Neural cell (in vitro differentiated cells): ENCODE results near the gene RABGAP1L. TPM values are rescaled to one million over a fixed set of nuclear protein-coding genes. Genes with fewer than 3 reads are reported as not detected.

ENCODE experiments used
- H2AFZ ChIP-seq: fragments of 200-600, 300-800 bp; sonication (generic), shearing (Covaris generic); 2 replicates; pipeline ENCODE4 v1.6.0; 2014; ENCODE audit warnings: low read depth, mild to moderate bottlenecking, antibody characterized with exemption, low read length, moderate library complexity
- H3F3A ChIP-seq: fragments of 200-600 bp; shearing (Covaris generic); 2 replicates; pipeline ENCODE4 v1.6.1; 2016; ENCODE audit warnings: mild to moderate bottlenecking, moderate library complexity, mixed read lengths, antibody characterized with exemption, low read length; ENCODE audit not compliant: insufficient read depth, poor library complexity, severe bottlenecking
- H3K27ac ChIP-seq: fragments of 200-600, 300-800 bp; sonication (generic), shearing (Covaris generic); 2 replicates; pipeline ENCODE4 v1.5.1; 2014; ENCODE audit warnings: mild to moderate bottlenecking, low read length, moderate library complexity
- H3K27me3 ChIP-seq: fragments of 300-800, 200-600 bp; sonication (generic), shearing (Covaris generic); 2 replicates; pipeline ENCODE4 v1.6.0; 2014; ENCODE audit warnings: mild to moderate bottlenecking, low read depth, low read length, moderate library complexity; ENCODE audit not compliant: insufficient read depth
- H3K36me3 ChIP-seq: fragments of 300-800, 200-600 bp; sonication (generic), shearing (Covaris generic); 2 replicates; pipeline ENCODE4 v1.5.1; 2014; ENCODE audit warnings: mild to moderate bottlenecking, antibody characterized with exemption, low read length, moderate library complexity; ENCODE audit not compliant: insufficient read depth
- H3K4me2 ChIP-seq: fragments of 300-800, 200-600 bp; sonication (generic), shearing (Covaris generic); 2 replicates; pipeline ENCODE4 v1.6.0; 2014; ENCODE audit warnings: mild to moderate bottlenecking, low read length
- H3K4me3 ChIP-seq: fragments of 300-800, 200-600 bp; sonication (generic), shearing (Covaris generic); 2 replicates; pipeline ENCODE4 v1.5.1; 2014; ENCODE audit warnings: mild to moderate bottlenecking, low read length, moderate library complexity
- H3K79me2 ChIP-seq: fragments of 200-600 bp; shearing (Covaris generic); replicated peaks from 2 replicates; pipeline ENCODE4 v1.6.0; 2014; ENCODE audit warnings: mild to moderate bottlenecking, low read length, moderate library complexity; ENCODE audit not compliant: insufficient read depth
- H3K9ac ChIP-seq: fragments of 300-800, 200-600 bp; sonication (generic), shearing (Covaris generic); 2 replicates; pipeline ENCODE4 v1.6.1; 2016; ENCODE audit warnings: mild to moderate bottlenecking, low read length, mixed read lengths
- H3K9me2 ChIP-seq: fragments of 200-600 bp; shearing (Covaris generic); 2 replicates; pipeline ENCODE4 v1.6.1; 2016; ENCODE audit warnings: mild to moderate bottlenecking, low read length, mixed read lengths; ENCODE audit not compliant: insufficient read depth
- H3K9me3 ChIP-seq: fragments of 200-600, 300-800 bp; sonication (generic), shearing (Covaris generic); 2 replicates; pipeline ENCODE4 v1.6.1; 2016; ENCODE audit warnings: mild to moderate bottlenecking, mixed run types, low read length, moderate library complexity, mixed read lengths
- H4K20me1 ChIP-seq: fragments of 200-600 bp; shearing (Covaris generic); 2 replicates; pipeline ENCODE4 v1.6.1; 2016; ENCODE audit warnings: mild to moderate bottlenecking, mixed run types; ENCODE audit not compliant: insufficient read depth
- CTCF ChIP-seq: fragments of 450-650 bp; IDR thresholded peaks from 2 replicates; pipeline ENCODE4 v1.5.1; 2014; ENCODE audit warnings: antibody characterized with exemption, mild to moderate bottlenecking, moderate library complexity; ENCODE audit not compliant: poor library complexity, severe bottlenecking
- EP300 ChIP-seq: fragments of 450-650 bp; conservative IDR thresholded peaks from 2 replicates; pipeline ENCODE4 v1.6.1; 2014; ENCODE audit warnings: antibody characterized with exemption, mild to moderate bottlenecking, moderate library complexity; ENCODE audit not compliant: poor library complexity, severe bottlenecking
- EZH2 ChIP-seq: fragments of 200-600, 300-800 bp; shearing (Covaris generic), sonication (generic); IDR thresholded peaks from 2 replicates; pipeline ENCODE4 v1.6.1; 2014; ENCODE audit warnings: antibody characterized with exemption, low read length, borderline replicate concordance, mild to moderate bottlenecking; ENCODE audit not compliant: insufficient read depth, poor library complexity, severe bottlenecking
- MXI1 ChIP-seq: fragments of 450-650 bp; conservative IDR thresholded peaks from 2 replicates; pipeline ENCODE4 v1.6.1; 2014; ENCODE audit warnings: antibody characterized with exemption, mild to moderate bottlenecking; ENCODE audit not compliant: poor library complexity, severe bottlenecking
- POLR2AphosphoS5 ChIP-seq: IDR thresholded peaks from 2 replicates; pipeline ENCODE4 v1.6.1; 2012
- RAD21 ChIP-seq: fragments of 450-650 bp; conservative IDR thresholded peaks from 2 replicates; pipeline ENCODE4 v1.6.1; 2014; ENCODE audit warnings: antibody characterized with exemption, mild to moderate bottlenecking, moderate library complexity
- REST ChIP-seq: IDR thresholded peaks from 2 replicates; pipeline ENCODE4 v1.6.1; 2012; ENCODE audit warnings: borderline replicate concordance
- SMC3 ChIP-seq: fragments of 450-650 bp; conservative IDR thresholded peaks from 2 replicates; pipeline ENCODE4 v1.6.1; 2014; ENCODE audit warnings: antibody characterized with exemption, mild to moderate bottlenecking, moderate library complexity; ENCODE audit not compliant: poor library complexity
- TAF1 ChIP-seq: IDR thresholded peaks from 2 replicates; pipeline ENCODE4 v1.6.1; 2012; ENCODE audit warnings: low read depth
- polyA plus RNA-seq: library from polyadenylated mRNA; depleted of rRNA; stranded (reverse); fragments of >200 nt; gene quantifications from 2 replicates; pipeline ENCODE4 v1.2.3, GENCODE V29; 2014

The RABGAP1L gene
- polyA plus RNA-seq, 1 donor from 2014 or later = 32.2 TPM

- H3K27ac ChIP-seq = no peak overlapping the region
- TF ChIP-seq CTCF (no peak), TAF1 (no peak), REST (no peak), SMC3 (no peak), MXI1 (no peak), RAD21 (no peak), EZH2 (no peak), EP300 (no peak), POLR2AphosphoS5 (no peak)
These were observed 265.8 kb downstream of the RABGAP1L start for GRCh38 chr1:174425121-174425520.

GRCh38 chr1:174426153-174426552, 266.8 kb downstream of the RABGAP1L start:
- Histone ChIP-seq H3K4me3 (no peak overlapping the region), H3K9ac (no peak overlapping the region), H4K20me1 (no peaks in the 10 kb centered on the region), H3K9me2 (no peaks in the 10 kb centered on the region), H2AFZ (no peak overlapping the region), H3K79me2 (no peaks in the 10 kb centered on the region), H3K36me3 (no peaks in the 10 kb centered on the region), H3F3A (no peaks in the 10 kb centered on the region), H3K27me3 (no peaks in the 10 kb centered on the region), H3K9me3 (no peaks in the 10 kb centered on the region), H3K4me2 (no peak overlapping the region), H3K27ac (no peak overlapping the region)
- TF ChIP-seq EZH2 (no peak), EP300 (no peak), POLR2AphosphoS5 (no peak), SMC3 (no peak), CTCF (no peak), TAF1 (no peak), REST (no peak), RAD21 (no peak), MXI1 (no peak)

More at GRCh38 chr1:174425121-174425520, 265.8 kb downstream of the RABGAP1L start:
- H3K36me3 ChIP-seq = no peaks in the 10 kb centered on the region
- H2AFZ ChIP-seq = no peak overlapping the region
- H3K4me2 ChIP-seq = no peak overlapping the region
- no peaks in the 10 kb centered on the region for H4K20me1 ChIP-seq
- no peaks in the 10 kb centered on the region for H3K79me2 ChIP-seq
- H3K27me3 ChIP-seq = no peaks in the 10 kb centered on the region
- no peaks in the 10 kb centered on the region for H3F3A ChIP-seq
- H3K9ac ChIP-seq = no peak overlapping the region
- H3K4me3 ChIP-seq = no peak overlapping the region
- H3K9me2 ChIP-seq = no peaks in the 10 kb centered on the region
- no peaks in the 10 kb centered on the region for H3K9me3 ChIP-seq
